Endothelial cell of umbilical vein (primary cell): ENCODE results near the gene VCAN. TPM values are rescaled to one million over a fixed set of nuclear protein-coding genes. Genes with fewer than 3 reads are reported as not detected.

ENCODE experiments used
- BruUV-seq: library from RNA; stranded (reverse); fragments of 400-500 nt; replicated peaks from 2 replicates; lab custom pipeline; 2021; lab: Mats Ljungman, UMichigan
- CTCF ChIA-PET: fragments of 300-600, 350-600 bp; sonication (Branson Sonifier 250); formaldehyde crosslinking; loops from one replicate; lab custom pipeline; 2021; ENCODE audit warnings: antibody characterized with exemption, inconsistent platforms; lab: Charles Lee
- POLR2A ChIA-PET: fragments of 300-600, 350-600 bp; sonication (Branson Sonifier 250); formaldehyde crosslinking; loops from one replicate; lab custom pipeline; 2021; ENCODE audit warnings: antibody characterized with exemption, inconsistent platforms; lab: Charles Lee
- DNase-seq: peaks from one replicate; pipeline ENCODE4 v3.0.0-alpha.2; 2011; ENCODE audit warnings: low read depth, low spot score
- FAIRE-seq: peaks from 2 replicates; lab custom pipeline; 2011; peaks lifted over from hg19 to GRCh38; lab: Jason Lieb, UNC
- H2AFZ ChIP-seq: 2 replicates; pipeline ENCODE4 v1.6.0; 2012; ENCODE audit warnings: low read depth, low read length, control low read depth, inconsistent platforms
- H3K27ac ChIP-seq: 2 replicates; pipeline ENCODE4 v1.5.1; 2011; ENCODE audit warnings: low read depth, mild to moderate bottlenecking, control low read depth, low read length, moderate library complexity; ENCODE audit not compliant: insufficient read depth
- H3K27me3 ChIP-seq, 2 experiments: 2 replicates each; pipeline versions ENCODE4 v1.6.0 to v1.6.1; 2011; ENCODE audit warnings: low read length in 2 of 2, mixed read lengths in 1 of 2; ENCODE audit not compliant: control insufficient read depth in 2 of 2, insufficient read depth in 2 of 2
- H3K36me3 ChIP-seq, 2 experiments: 2 replicates in 1 of 2; 3 replicates in 1 of 2; pipeline ENCODE4 v1.5.1; 2011; ENCODE audit warnings: low read length in 2 of 2, mild to moderate bottlenecking in 1 of 2, moderate library complexity in 1 of 2; ENCODE audit not compliant: control insufficient read depth in 2 of 2, insufficient read depth in 2 of 2; ENCODE audit errors: extremely low read depth in 1 of 2
- H3K4me1 ChIP-seq: 3 replicates; pipeline ENCODE4 v1.5.1; 2011; ENCODE audit warnings: mild to moderate bottlenecking, low read length; ENCODE audit not compliant: control insufficient read depth, insufficient read depth; ENCODE audit errors: extremely low read depth
- H3K4me2 ChIP-seq: 2 replicates; pipeline ENCODE4 v1.6.1; 2011; ENCODE audit warnings: low read length, control low read depth, mixed read lengths; ENCODE audit not compliant: insufficient read depth
- H3K4me3 ChIP-seq, 3 experiments: fragments of 200-600 bp in 1 of 3; sonication (generic), shearing (Covaris generic) in 1 of 3; replicated peaks in 1 of 3; 2 replicates each; pipeline ENCODE4 v1.5.1; 2011 to 2016; ENCODE audit warnings: control low read depth in 3 of 3, low read length in 3 of 3, mild to moderate bottlenecking in 2 of 3, inconsistent platforms in 1 of 3, low read depth in 1 of 3, moderate library complexity in 1 of 3; ENCODE audit not compliant: insufficient read depth in 1 of 3
- H3K79me2 ChIP-seq: 2 replicates; pipeline ENCODE4 v1.6.0; 2012; ENCODE audit warnings: low read length, inconsistent platforms; ENCODE audit not compliant: control insufficient read depth, insufficient read depth
- H3K9ac ChIP-seq: replicated peaks from 2 replicates; pipeline ENCODE3; 2011; ENCODE audit warnings: low read length, control low read depth; ENCODE audit not compliant: insufficient read depth; ENCODE audit errors: extremely low read depth
- H3K9me1 ChIP-seq: replicated peaks from 3 replicates; pipeline ENCODE4 v1.6.0; 2011; ENCODE audit warnings: mild to moderate bottlenecking, low read length; ENCODE audit not compliant: control insufficient read depth, insufficient read depth; ENCODE audit errors: extremely low read depth
- H3K9me3 ChIP-seq: replicated peaks from 2 replicates; pipeline ENCODE4 v1.5.1; 2012; ENCODE audit warnings: low read length, inconsistent platforms; ENCODE audit not compliant: control insufficient read depth, insufficient read depth
- H4K20me1 ChIP-seq: replicated peaks from 2 replicates; pipeline ENCODE3; 2011; ENCODE audit warnings: mild to moderate bottlenecking, low read length; ENCODE audit not compliant: control insufficient read depth, insufficient read depth; ENCODE audit errors: extremely low read depth
- CTCF ChIP-seq, 2 donors: IDR thresholded peaks; 1 replicate in 1 of 2; 2 replicates in 1 of 2; pipeline ENCODE4 v1.5.1; 2011; ENCODE audit warnings: low read length in 2 of 2, mild to moderate bottlenecking in 2 of 2, moderate library complexity in 2 of 2, control low read depth in 1 of 2, inconsistent platforms in 1 of 2, low read depth in 1 of 2; ENCODE audit not compliant: insufficient read depth in 1 of 2; ENCODE audit errors: extremely low read depth in 1 of 2
- GATA2 ChIP-seq: IDR thresholded peaks from 2 replicates; pipeline ENCODE4 v1.7.0; 2011; ENCODE audit warnings: low read depth, mild to moderate bottlenecking, moderate library complexity, mixed read lengths, low read length; ENCODE audit not compliant: insufficient read length, insufficient read depth
- JUN ChIP-seq: IDR thresholded peaks from 2 replicates; pipeline ENCODE4 v1.6.1; 2011; ENCODE audit warnings: borderline replicate concordance, low read depth; ENCODE audit not compliant: insufficient read length, insufficient read depth
- POLR2A ChIP-seq: IDR thresholded peaks from 2 replicates; pipeline ENCODE4 v1.6.1; 2012; ENCODE audit warnings: low read depth, mild to moderate bottlenecking, control low read depth, low read length
- POLR2AphosphoS5 ChIP-seq: IDR thresholded peaks from 2 replicates; pipeline ENCODE4 v1.6.1; 2012; ENCODE audit warnings: low read depth, mild to moderate bottlenecking, control low read depth, low read length, moderate library complexity; ENCODE audit not compliant: insufficient read depth
- dilution Hi-C: fragments of 300-500 bp; cut with MboI; formaldehyde crosslinking; loops from one replicate; pipeline ENCODE4 v1.15.0; 2019; ENCODE audit warnings: low sequenced_read_pairs; ENCODE audit not compliant: extremely low pct_ligation_motif_present
- intact Hi-C: fragments of 100-400 bp; cut with micrococcal nuclease; formaldehyde crosslinking; loops from one replicate; pipeline ENCODE4 v1.10.0; 2022
- polyA plus RNA-seq, 4 experiments: library from polyadenylated mRNA; depleted of rRNA in 3 of 4; stranded (reverse) in 3 of 4; unstranded in 1 of 4; fragments of >200 nt; gene quantifications; 2 replicates each; pipeline versions ENCODE4 v1.2.1 to v1.2.3, GENCODE V29; 2011 to 2012; ENCODE audit warnings: missing spikeins in 1 of 4
- total RNA-seq: library from RNA; stranded (reverse); gene quantifications from 2 replicates; pipeline ENCODE4 v1.2.3, GENCODE V29; 2021

Gene VCAN
- total and polyA plus RNA-seq, 2 donors (not counting 3 experiments of a cell fraction or from before 2014, with no cell fraction given), result 0.35 to 1.2 TPM

- TF ChIP-seq JUN (no peak), GATA2 (no peak), POLR2A (no peak), POLR2AphosphoS5 (no peak), CTCF (IDR thresholded peaks at IDR 0.05; ENCODE audit: extremely low read depth in 1 of 2, insufficient read depth in 1 of 2, low read depth in 1 of 2, low read length in 2 of 2) (no peak)
- Histone ChIP-seq H3K4me2 (no peak overlapping the region), H3K36me3 (no peaks in the 10 kb centered on the region), H3K4me1 (no peaks in the 10 kb centered on the region), H3K27me3 (peaks cover 10 to 14% of the 10 kb centered on the region in 2 experiments), H3K9me3 (no peaks in the 10 kb centered on the region), H3K27ac (no peak overlapping the region), H3K4me3 (no peak overlapping the region), H4K20me1 (no peaks in the 10 kb centered on the region), H3K9ac (no peak overlapping the region), H3K79me2 (no peaks in the 10 kb centered on the region), H2AFZ (no peak overlapping the region), H3K9me1 (no peaks in the 10 kb centered on the region)
- dilution Hi-C loops, result no loop called here
- CTCF ChIA-PET, result interaction anchor here (1.0 kb wide), 1 partner anchor 14 kb away, joined by 3 read pairs; no protein-coding TSS in a partner anchor
- no peak for DNase-seq
- no peak for FAIRE-seq
- POLR2A ChIA-PET, result no interaction called here
- no TSS peak for BruUV-seq
- intact Hi-C loops, result no loop called here
These were observed 55.7 kb downstream of the VCAN start for GRCh38 chr5:83527221-83527620.
